Suprapubic skin (tissue), 4 donors: Measurements from ENCODE around the gene RARRES1. TPM values are rescaled to one million over a fixed set of nuclear protein-coding genes. Genes with fewer than 3 reads are reported as not detected.

Experiments
- DNase-seq, 2 donors: peaks; one replicate each; pipeline ENCODE4 v3.0.0-alpha.2; 2019; ENCODE audit warnings: low spot score in 2 of 2
- H3K27ac ChIP-seq: fragments of 200-600 bp; sonication (generic); one replicate; pipeline ENCODE4 v1.5.1; 2019
- H3K27me3 ChIP-seq: fragments of 200-600 bp; sonication (generic); one replicate; pipeline ENCODE4 v1.5.1; 2019
- H3K36me3 ChIP-seq: fragments of 200-600 bp; sonication (generic); one replicate; pipeline ENCODE4 v1.5.1; 2019
- H3K4me1 ChIP-seq: fragments of 200-600 bp; sonication (generic); one replicate; pipeline ENCODE4 v1.5.1; 2019
- H3K4me3 ChIP-seq: fragments of 200-600 bp; sonication (generic); one replicate; pipeline ENCODE4 v1.5.1; 2019; ENCODE audit warnings: mild to moderate bottlenecking
- H3K9me3 ChIP-seq: fragments of 200-600 bp; sonication (generic); one replicate; pipeline ENCODE4 v1.5.1; 2019
- EP300 ChIP-seq: sonication (generic); formaldehyde crosslinking; IDR thresholded peaks from one replicate; pipeline ENCODE4 v1.6.1; 2017; ENCODE audit warnings: antibody characterized with exemption
- POLR2A ChIP-seq, 2 donors: fragments of 450-650 bp; IDR thresholded peaks; one replicate each; pipeline ENCODE4 v1.6.1; 2017; ENCODE audit warnings: antibody characterized with exemption in 2 of 2, mild to moderate bottlenecking in 2 of 2, moderate library complexity in 2 of 2
- POLR2AphosphoS5 ChIP-seq, 3 donors: sonication (generic); formaldehyde crosslinking; IDR thresholded peaks; one replicate each; pipeline ENCODE4 v1.6.1; 2017; ENCODE audit warnings: antibody characterized with exemption in 3 of 3
- WGBS: methylation state at CpG from one replicate; pipeline ENCODE4 v1.1.5; 2018; 5-methylcytosine and 5-hydroxymethylcytosine counted together
- total RNA-seq, 4 donors: library from RNA; depleted of rRNA; stranded (reverse); fragments of >200 nt; gene quantifications; one replicate each; pipeline ENCODE4 v1.1.0, GENCODE V29; 2016
- TF ChIP-seq, protein P1 (sequence below), 2 donors: fragments of 200-600 bp in 1 of 2; fragments of 450-650 bp in 1 of 2; sonication (generic) in 1 of 2; IDR thresholded peaks; one replicate each; pipeline ENCODE4 v1.5.1; 2016 to 2019; ENCODE audit warnings: antibody characterized with exemption in 2 of 2, mild to moderate bottlenecking in 1 of 2, moderate library complexity in 1 of 2

The RARRES1 gene
- total RNA-seq, 4 donors from 2014 or later = 5.6 to 23.4 (median 19.5) TPM

DNA sequence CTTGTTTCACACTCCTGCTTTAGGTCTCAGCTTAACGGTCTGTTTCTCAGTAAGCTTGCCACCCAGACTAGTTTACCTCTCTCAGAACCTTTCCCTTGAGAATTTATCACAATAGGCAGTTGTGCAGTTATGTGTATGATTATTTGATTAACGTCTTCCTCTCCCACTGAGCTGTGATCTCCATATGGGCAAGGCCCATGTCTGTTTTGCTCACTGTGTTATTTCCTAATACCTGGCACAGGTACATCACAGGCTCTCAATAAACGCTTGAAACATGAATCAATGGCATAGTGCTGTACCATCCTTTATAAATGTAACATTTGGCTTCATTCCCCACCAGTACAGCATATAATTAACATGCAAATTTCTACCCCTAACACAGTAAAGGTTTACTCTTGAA, 29.1 kb upstream of the RARRES1 start:
- Histone ChIP-seq H3K27ac (no peak overlapping the region), H3K4me1 (peaks cover 6% of the 10 kb centered on the region), H3K4me3 (no peak overlapping the region), H3K36me3 (no peaks in the 10 kb centered on the region), H3K27me3 (no peaks in the 10 kb centered on the region), H3K9me3 (no peaks in the 10 kb centered on the region)
- TF ChIP-seq EP300 (no peak), POLR2A (IDR thresholded peaks at IDR 0.05) (no peak), POLR2AphosphoS5 (IDR thresholded peaks at IDR 0.05) (no peak)
- no peak for DNase-seq
- 71% methylated on average over 3 of the region's 3 CpGs for WGBS

DNA sequence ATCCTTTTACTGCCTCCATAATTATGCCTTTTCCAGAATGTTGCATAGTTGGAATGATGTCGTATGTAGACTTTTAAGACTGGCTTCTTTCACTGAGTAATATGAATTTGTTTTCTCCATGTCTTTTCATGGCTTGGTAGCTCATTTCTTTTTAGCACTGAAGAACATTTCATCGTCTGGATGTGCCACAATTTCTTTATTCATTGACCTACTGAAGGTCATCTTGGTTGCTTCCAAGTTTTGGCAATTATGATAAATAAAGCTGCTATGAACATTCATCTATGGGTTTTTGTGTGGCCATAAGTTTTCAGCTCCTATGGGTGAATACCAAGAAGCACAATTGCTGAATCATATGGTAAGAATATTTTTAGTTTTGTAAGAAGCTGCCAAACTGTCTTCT, 23.2 kb upstream of the RARRES1 start:
- no peak overlapping the region for H3K4me3 ChIP-seq
- no peak for DNase-seq
- WGBS = 85% methylated on average over 2 of the region's 2 CpGs
- H3K27ac ChIP-seq = no peak overlapping the region
- no peaks in the 10 kb centered on the region for H3K36me3 ChIP-seq
- H3K4me1 ChIP-seq = no peaks in the 10 kb centered on the region
- H3K27me3 ChIP-seq = no peaks in the 10 kb centered on the region
- no peaks in the 10 kb centered on the region for H3K9me3 ChIP-seq
- TF ChIP-seq, protein P1, sequence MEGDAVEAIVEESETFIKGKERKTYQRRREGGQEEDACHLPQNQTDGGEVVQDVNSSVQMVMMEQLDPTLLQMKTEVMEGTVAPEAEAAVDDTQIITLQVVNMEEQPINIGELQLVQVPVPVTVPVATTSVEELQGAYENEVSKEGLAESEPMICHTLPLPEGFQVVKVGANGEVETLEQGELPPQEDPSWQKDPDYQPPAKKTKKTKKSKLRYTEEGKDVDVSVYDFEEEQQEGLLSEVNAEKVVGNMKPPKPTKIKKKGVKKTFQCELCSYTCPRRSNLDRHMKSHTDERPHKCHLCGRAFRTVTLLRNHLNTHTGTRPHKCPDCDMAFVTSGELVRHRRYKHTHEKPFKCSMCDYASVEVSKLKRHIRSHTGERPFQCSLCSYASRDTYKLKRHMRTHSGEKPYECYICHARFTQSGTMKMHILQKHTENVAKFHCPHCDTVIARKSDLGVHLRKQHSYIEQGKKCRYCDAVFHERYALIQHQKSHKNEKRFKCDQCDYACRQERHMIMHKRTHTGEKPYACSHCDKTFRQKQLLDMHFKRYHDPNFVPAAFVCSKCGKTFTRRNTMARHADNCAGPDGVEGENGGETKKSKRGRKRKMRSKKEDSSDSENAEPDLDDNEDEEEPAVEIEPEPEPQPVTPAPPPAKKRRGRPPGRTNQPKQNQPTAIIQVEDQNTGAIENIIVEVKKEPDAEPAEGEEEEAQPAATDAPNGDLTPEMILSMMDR (IDR thresholded peaks at IDR 0.05) = no peak
- no peak for TF ChIP-seq EP300

DNA sequence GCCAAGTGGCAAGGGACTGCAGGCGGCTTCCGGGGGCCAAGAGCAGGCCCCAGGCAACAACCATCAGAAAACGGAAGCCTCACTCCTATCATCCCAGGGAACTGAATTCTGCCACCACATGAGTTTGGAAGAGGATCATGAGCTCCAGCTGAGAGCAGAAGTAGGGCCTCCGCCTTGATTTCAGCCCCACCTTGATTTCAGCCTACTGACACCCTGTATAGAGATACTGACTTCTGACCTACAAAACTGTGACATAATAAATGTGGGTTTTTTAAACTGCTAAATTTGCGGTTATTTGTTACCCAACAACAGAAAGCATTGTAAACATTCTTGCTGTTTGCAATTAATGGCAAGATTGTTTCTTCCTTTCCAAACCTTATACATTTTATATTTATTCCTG, 21.6 kb upstream of the RARRES1 start:
- Histone ChIP-seq H3K27ac (no peak overlapping the region), H3K36me3 (no peaks in the 10 kb centered on the region), H3K9me3 (no peaks in the 10 kb centered on the region), H3K4me1 (no peaks in the 10 kb centered on the region), H3K4me3 (no peak overlapping the region), H3K27me3 (no peaks in the 10 kb centered on the region)
- TF ChIP-seq, protein P1 (IDR thresholded peaks at IDR 0.05) = no peak
- TF ChIP-seq POLR2AphosphoS5 (IDR thresholded peaks at IDR 0.05) = no peak
- no peak for TF ChIP-seq EP300
- TF ChIP-seq POLR2A (IDR thresholded peaks at IDR 0.05) = no peak
- 90% methylated on average over 2 of the region's 5 CpGs for WGBS
- no peak for DNase-seq

DNA sequence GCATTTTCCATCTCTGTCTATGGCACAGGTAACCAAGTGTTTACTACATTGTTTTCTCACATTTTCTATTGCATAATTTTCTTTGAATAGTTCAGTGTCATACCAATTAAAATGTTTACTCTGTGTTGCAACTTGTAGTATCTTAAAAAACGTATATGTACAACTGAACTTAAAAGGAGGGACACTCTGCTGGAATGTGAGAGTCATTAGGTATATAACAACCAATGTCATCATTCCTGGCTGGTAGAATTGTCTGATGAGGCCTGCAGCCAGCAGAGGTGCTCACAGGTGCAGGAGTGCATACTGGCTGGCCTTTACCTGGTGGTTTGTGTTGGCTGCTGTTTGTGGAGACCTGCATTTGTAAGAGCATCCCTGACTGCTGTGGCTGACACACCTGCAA, 19.1 kb upstream of the RARRES1 start:
- H3K4me1 ChIP-seq = peaks cover 7% of the 10 kb centered on the region
- no peaks in the 10 kb centered on the region for H3K9me3 ChIP-seq
- H3K27ac ChIP-seq = no peak overlapping the region
- H3K4me3 ChIP-seq = no peak overlapping the region
- TF ChIP-seq POLR2A (IDR thresholded peaks at IDR 0.05) = no peak
- TF ChIP-seq, protein P1 (IDR thresholded peaks at IDR 0.05) = no peak
- no peak for TF ChIP-seq POLR2AphosphoS5 (IDR thresholded peaks at IDR 0.05)
- TF ChIP-seq EP300 = no peak
- H3K27me3 ChIP-seq = no peaks in the 10 kb centered on the region
- no peaks in the 10 kb centered on the region for H3K36me3 ChIP-seq
- no peak for DNase-seq
- 62% methylated on average over 1 of the region's 1 CpG for WGBS

DNA sequence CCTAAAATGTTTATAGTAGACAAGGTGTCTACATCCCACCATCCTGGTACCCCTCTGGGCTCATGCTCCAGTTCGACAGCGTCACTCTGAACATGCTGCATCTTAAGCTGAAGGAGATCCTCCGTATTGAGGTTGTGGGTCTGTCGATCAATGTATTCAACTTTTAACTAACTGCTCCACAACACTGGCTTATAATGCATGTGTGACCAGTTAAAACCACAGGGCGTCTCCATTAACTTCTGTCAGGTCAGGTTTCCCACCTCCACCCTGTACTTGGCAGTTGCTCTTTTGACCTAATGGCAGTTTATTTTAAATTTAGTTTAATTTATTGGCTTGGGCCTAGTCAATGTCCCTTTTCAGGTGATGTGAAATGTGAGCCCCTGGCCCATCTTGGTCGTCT, 17.8 kb upstream of the RARRES1 start:
- H3K9me3 ChIP-seq = no peaks in the 10 kb centered on the region
- WGBS = 98% methylated on average over 6 of the region's 6 CpGs
- no peaks in the 10 kb centered on the region for H3K27me3 ChIP-seq
- peaks cover 7% of the 10 kb centered on the region for H3K4me1 ChIP-seq
- no peak for TF ChIP-seq EP300
- TF ChIP-seq, protein P1 (IDR thresholded peaks at IDR 0.05) = no peak
- no peak for TF ChIP-seq POLR2A (IDR thresholded peaks at IDR 0.05)
- no peak for TF ChIP-seq POLR2AphosphoS5 (IDR thresholded peaks at IDR 0.05)
- no peak for DNase-seq
- H3K36me3 ChIP-seq = no peaks in the 10 kb centered on the region
- H3K4me3 ChIP-seq = no peak overlapping the region
- H3K27ac ChIP-seq = no peak overlapping the region

DNA sequence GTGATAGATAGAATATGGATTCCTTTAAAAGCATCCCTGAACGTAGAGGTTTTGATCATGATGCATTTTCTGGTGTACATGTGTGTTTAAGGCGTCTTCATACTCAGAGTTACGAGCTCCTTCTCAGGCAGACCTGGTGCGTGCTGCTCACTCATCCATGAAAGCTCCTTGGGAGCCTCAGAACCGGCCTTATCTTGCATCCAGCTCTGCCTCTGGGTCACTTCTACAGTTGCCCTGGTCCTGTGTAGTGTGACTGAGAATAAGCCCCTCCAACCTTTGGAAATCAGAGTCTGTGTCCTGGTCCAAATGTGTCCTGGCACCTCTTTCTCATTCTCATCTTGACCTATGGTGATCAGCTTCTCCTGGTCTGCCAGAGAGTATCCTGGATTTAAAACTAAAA, 17.3 kb upstream of the RARRES1 start:
- Histone ChIP-seq H3K36me3 (no peaks in the 10 kb centered on the region), H3K9me3 (no peaks in the 10 kb centered on the region), H3K27me3 (no peaks in the 10 kb centered on the region), H3K4me3 (no peak overlapping the region), H3K27ac (no peak overlapping the region), H3K4me1 (peaks cover 7% of the 10 kb centered on the region)
- TF ChIP-seq, protein P1 (IDR thresholded peaks at IDR 0.05) = no peak
- TF ChIP-seq POLR2AphosphoS5 (IDR thresholded peaks at IDR 0.05) (no peak), POLR2A (IDR thresholded peaks at IDR 0.05) (no peak), EP300 (no peak)
- DNase-seq = no peak
- WGBS = 97% methylated on average over 5 of the region's 5 CpGs
